NCI-H82 treated with DMSO at 0.1 percent for 48 hours (cell line): Measurements from ENCODE around the gene DCTN4.

Experiments used
- DNase-seq: peaks from one replicate; lab custom pipeline; 2025; ENCODE audit not compliant: unreplicated experiment; lab: John Stamatoyannopoulos, UW

The DCTN4 gene

GRCh38 chr5:150672237-150672883 lies 86.5 kb downstream of the DCTN4 start:
- DNase-seq = no peak

GRCh38 chr5:150671509-150672236 lies 87.1 kb downstream of the DCTN4 start:
- DNase-seq = no peak

- DNase-seq = no peak
Measured at GRCh38 chr5:150670948-150671310, 87.9 kb downstream of the DCTN4 start.

- peak; percentile 8 for DNase-seq
Measured at GRCh38 chr5:150670275-150670947, 88.4 kb downstream of the DCTN4 start.

- DNase-seq = no peak
Measured at GRCh38 chr5:150665044-150665443, 93.8 kb downstream of the DCTN4 start.

GRCh38 chr5:150663936-150664335 lies 94.9 kb downstream of the DCTN4 start:
- no peak for DNase-seq

GRCh38 chr5:150662731-150663516 lies 95.9 kb downstream of the DCTN4 start:
- no peak for DNase-seq

- no peak for DNase-seq
Measured at GRCh38 chr5:150661821-150662596, 96.8 kb downstream of the DCTN4 start.

- no peak for DNase-seq
Measured at GRCh38 chr5:150661086-150661485, 97.7 kb downstream of the DCTN4 start, which contains the start of gene MYOZ3. TSS of gene MYOZ3 (plus strand) at chr5:150661251. CDS start at chr5:150662942, 1,691 bp downstream.

GRCh38 chr5:150660108-150660831 lies 98.5 kb downstream of the DCTN4 start:
- peak; percentile 11 for DNase-seq

GRCh38 chr5:150659360-150660107 lies 99.3 kb downstream of the DCTN4 start:
- DNase-seq = no peak

GRCh38 chr5:150658699-150659265 lies 100.0 kb downstream of the DCTN4 start:
- DNase-seq = no peak
